Measurements from ENCODE around the gene SIDT2. TPM values are rescaled to one million over a fixed set of nuclear protein-coding genes. Genes with fewer than 3 reads are reported as not detected.

SIDT2 gene
- total RNA-seq, 4 donors from 2014 or later: 63.4 to 101 (median 81.1) TPM

- ATAC-seq (ENCODE audit: low FRiP score): no peak
- no peak for TF ChIP-seq CTCF (IDR thresholded peaks at IDR 0.05)
- DNase-seq (ENCODE audit: low spot score): peak; percentile 13
Measured at GRCh38 chr11:117222991-117223740, 44.6 kb downstream of the SIDT2 start.

- DNase-seq (ENCODE audit: low spot score) (no peak), ATAC-seq (ENCODE audit: low FRiP score) (no peak)
- TF ChIP-seq CTCF (IDR thresholded peaks at IDR 0.05): no peak
Measured at GRCh38 chr11:117223741-117224689, 45.5 kb downstream of the SIDT2 start.

DNA sequence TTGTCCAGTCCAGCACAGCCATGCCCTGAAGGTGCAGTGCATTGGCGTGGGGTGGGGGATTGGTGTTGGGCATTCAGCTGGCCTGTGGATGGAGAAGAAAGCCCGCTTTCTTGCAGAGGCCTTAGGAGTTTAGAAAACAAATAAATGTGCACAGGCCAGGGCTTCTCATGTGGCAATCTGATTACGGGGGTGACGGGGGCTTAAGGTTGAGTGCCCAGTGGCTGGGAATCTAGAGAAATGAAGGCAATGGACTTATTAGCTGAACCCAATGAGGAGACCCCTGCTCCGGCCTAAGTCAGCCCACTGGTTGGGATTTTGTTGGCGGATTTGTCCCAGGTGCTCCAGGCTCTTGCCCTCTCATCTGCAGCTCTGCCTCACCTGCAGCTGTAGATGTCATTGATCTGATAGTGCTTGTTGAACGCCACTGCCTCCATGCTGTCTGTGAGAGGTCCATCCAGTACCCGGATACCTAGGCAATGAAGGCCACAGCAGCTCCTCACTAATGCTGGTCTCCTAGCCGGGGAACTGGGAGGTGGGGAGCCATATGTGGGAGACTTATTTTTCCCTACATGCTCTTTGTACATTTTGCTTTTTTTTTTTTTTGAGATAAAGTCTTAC lies 47.1 kb downstream of the SIDT2 start:
- no peak for DNase-seq (ENCODE audit: low spot score)
- no peak for ATAC-seq (ENCODE audit: low FRiP score)
- TF ChIP-seq CTCF (IDR thresholded peaks at IDR 0.05): no peak

- DNase-seq (ENCODE audit: low spot score) (peak; percentile 20), ATAC-seq (ENCODE audit: low FRiP score) (peak; percentile 41)
- peak in 2 of 3 donors; percentile 36 to 49 for TF ChIP-seq CTCF (IDR thresholded peaks at IDR 0.05)
Measured at GRCh38 chr11:117226388-117227385, 48.1 kb downstream of the SIDT2 start.

GRCh38 chr11:117228091-117228490 lies 49.5 kb downstream of the SIDT2 start:
- ATAC-seq (ENCODE audit: low FRiP score): no peak
- TF ChIP-seq CTCF (IDR thresholded peaks at IDR 0.05): no peak
- peak; percentile 11 for DNase-seq (ENCODE audit: low spot score)

DNA sequence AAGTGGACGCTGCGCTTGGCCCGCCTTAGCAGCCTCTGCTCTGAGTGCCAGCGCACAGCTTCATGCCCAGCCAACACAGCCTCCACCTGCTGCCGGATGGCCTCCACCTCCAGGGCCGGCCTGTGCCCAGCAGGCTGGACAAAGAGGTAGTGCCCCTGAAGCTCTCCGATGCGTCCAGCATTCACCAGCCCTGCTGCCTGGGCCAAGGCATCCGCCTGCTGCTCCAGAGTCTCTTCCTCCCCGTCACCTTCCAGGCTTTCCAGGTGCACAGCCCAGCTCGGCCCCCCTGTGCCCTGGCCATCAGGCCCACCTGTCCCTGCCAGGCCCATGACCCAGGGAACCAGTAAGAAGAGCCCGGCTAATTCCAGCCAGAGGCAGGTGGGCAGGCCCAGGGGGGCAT lies 50.9 kb downstream of the SIDT2 start:
- TF ChIP-seq CTCF (IDR thresholded peaks at IDR 0.05): no peak

More for the DNA sequence above, 50.9 kb downstream of the SIDT2 start:
- DNase-seq (ENCODE audit: low spot score) (no peak), ATAC-seq (ENCODE audit: low FRiP score) (no peak)

All from omental fat pad (tissue), 4 donors.